ENCODE data around the gene C8B.

GRCh38 chr1:56986397-56986796, 20.6 kb upstream of the C8B start:
- TF ChIP-seq EZH2phosphoT487 (IDR thresholded peaks at IDR 0.05; ENCODE audit: insufficient read depth, low read depth) (no peak), EZH2 (IDR thresholded peaks at IDR 0.05; ENCODE audit: insufficient read depth, poor library complexity, severe bottlenecking) (no peak)
